CD4-positive, alpha-beta T cell treated with Interleukin-12 subunit alpha and Interleukin-12 subunit beta, for 1 hour (primary cell): ENCODE measurements around the gene DEFB113.

Experiments
- DNase-seq: peaks from one replicate; pipeline ENCODE4 v3.0.0-alpha.2; 2020

Gene DEFB113

DNA sequence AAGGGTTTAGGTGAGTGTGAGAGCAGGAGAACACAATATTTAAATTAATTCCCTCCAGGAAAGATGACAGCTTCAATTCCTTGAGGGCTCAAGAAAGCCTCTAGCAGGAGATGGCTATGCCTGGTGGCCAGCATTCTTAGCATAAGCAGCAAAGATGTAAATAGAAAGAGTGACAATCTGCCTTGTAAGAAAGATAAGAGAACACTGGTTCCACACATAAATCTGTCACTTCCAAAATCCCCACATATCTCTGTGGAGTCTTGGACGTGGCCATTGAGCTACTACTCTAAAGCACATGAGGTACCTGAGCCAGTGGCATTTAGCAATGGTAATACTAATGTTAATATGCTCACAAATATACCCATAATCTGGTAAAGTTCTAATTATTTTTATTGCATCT, 34.7 kb downstream of the DEFB113 start:
- DNase-seq, result no peak

GRCh38 chr6:49933526-49933925, 35.9 kb downstream of the DEFB113 start:
- DNase-seq, result no peak

DNA sequence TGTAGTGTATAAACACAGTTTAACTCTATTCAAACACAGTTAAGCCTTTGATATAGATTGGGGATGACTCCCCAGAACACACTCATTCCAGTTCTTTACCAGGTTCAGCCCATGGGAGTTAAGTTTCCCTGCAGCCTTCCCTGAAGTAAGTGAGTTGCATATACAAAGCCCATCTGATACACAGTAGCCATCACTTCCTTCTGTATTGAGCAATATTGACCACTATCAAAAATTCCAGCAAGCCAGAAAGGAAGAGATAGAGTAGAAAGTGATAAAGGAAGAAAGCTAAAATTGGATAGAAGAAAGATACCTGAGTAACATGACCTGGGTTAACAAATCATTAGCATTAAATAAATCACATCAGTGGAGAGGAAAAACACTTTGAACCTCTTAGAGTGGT, 40.1 kb downstream of the DEFB113 start:
- DNase-seq, result no peak

GRCh38 chr6:49923826-49924225, 45.6 kb downstream of the DEFB113 start:
- no peak for DNase-seq

GRCh38 chr6:49919935-49920644, 49.3 kb downstream of the DEFB113 start:
- DNase-seq, result no peak

- no peak for DNase-seq
Observed at GRCh38 chr6:49919261-49919660, 50.2 kb downstream of the DEFB113 start.

- DNase-seq, result no peak
Observed at GRCh38 chr6:49918787-49919186, 50.6 kb downstream of the DEFB113 start.
